GM19239 (cell line): Measurements from ENCODE around the gene PRTN3.

Source experiments
- DNase-seq: peaks from one replicate; pipeline ENCODE4 v3.0.0; 2011; ENCODE audit warnings: low spot score; ENCODE audit not compliant: insufficient read length
- FAIRE-seq: peaks from 2 replicates; lab custom pipeline; 2011; peaks lifted over from hg19 to GRCh38; lab: Jason Lieb, UNC

The PRTN3 gene

GRCh38 chr19:840519-841206, at the start of gene PRTN3:
TSS of gene PRTN3 (plus strand) at chr19:840999. CDS start at chr19:841009, 10 bp downstream.
- DNase-seq (no peak), FAIRE-seq (no peak)

GRCh38 chr19:791007-791566, 49.7 kb upstream of the PRTN3 start:
- DNase-seq (no peak), FAIRE-seq (no peak)

GRCh38 chr19:791567-792305, 49.1 kb upstream of the PRTN3 start:
- no peak for FAIRE-seq
- no peak for DNase-seq

GRCh38 chr19:792306-792885, 48.4 kb upstream of the PRTN3 start:
- FAIRE-seq = no peak
- no peak for DNase-seq

- DNase-seq = no peak
- no peak for FAIRE-seq
These were observed 47.0 kb upstream of the PRTN3 start for GRCh38 chr19:793806-794205.

- DNase-seq (no peak), FAIRE-seq (no peak)
These were observed 45.7 kb upstream of the PRTN3 start for GRCh38 chr19:795073-795611.

GRCh38 chr19:795691-796581, 44.9 kb upstream of the PRTN3 start:
- no peak for DNase-seq
- FAIRE-seq = no peak

GRCh38 chr19:796692-797527, 43.9 kb upstream of the PRTN3 start, which contains the start of gene PTBP1:
TSS of gene PTBP1 (plus strand) at chr19:797452. CDS start at chr19:797498, 46 bp downstream.
- peak; percentile 98 for DNase-seq
- FAIRE-seq = peak; percentile 100

GRCh38 chr19:797528-798414, 43.0 kb upstream of the PRTN3 start:
- DNase-seq (peak; percentile 99), FAIRE-seq (peak; percentile 4)

GRCh38 chr19:798415-799075, 42.3 kb upstream of the PRTN3 start:
- DNase-seq (no peak), FAIRE-seq (peak; percentile 80)

GRCh38 chr19:799076-799881, 41.5 kb upstream of the PRTN3 start:
- FAIRE-seq (no peak), DNase-seq (no peak)

- DNase-seq = no peak
- no peak for FAIRE-seq
These were observed 40.3 kb upstream of the PRTN3 start for GRCh38 chr19:800360-801029.

- FAIRE-seq (no peak), DNase-seq (no peak)
These were observed 39.6 kb upstream of the PRTN3 start for GRCh38 chr19:801030-801860.

GRCh38 chr19:801861-802497, 38.8 kb upstream of the PRTN3 start:
- DNase-seq = no peak
- no peak for FAIRE-seq
